Ectodermal cell (in vitro differentiated cells): Measurements from ENCODE around the gene RNGTT.

Experiments used
- H3K27ac ChIP-seq: 2 replicates; pipeline ENCODE4 v1.7.0; 2013; ENCODE audit warnings: mild to moderate bottlenecking, low read depth, low read length; ENCODE audit not compliant: insufficient read depth, poor library complexity, severe bottlenecking
- H3K27me3 ChIP-seq: 2 replicates; pipeline ENCODE4 v1.7.0; 2013; ENCODE audit warnings: mild to moderate bottlenecking, low read length; ENCODE audit not compliant: insufficient read depth, control insufficient read depth, poor library complexity, severe bottlenecking
- H3K36me3 ChIP-seq: one replicate; pipeline ENCODE4 v1.7.0; 2013; ENCODE audit warnings: low read length; ENCODE audit not compliant: control insufficient read depth, insufficient read depth
- H3K4me1 ChIP-seq: one replicate; pipeline ENCODE4 v1.7.0; 2013; ENCODE audit warnings: low read length; ENCODE audit not compliant: control insufficient read depth, insufficient read depth
- H3K4me3 ChIP-seq: 2 replicates; pipeline ENCODE4 v1.7.0; 2013; ENCODE audit warnings: low read depth, low read length, control low read depth; ENCODE audit not compliant: insufficient read depth
- H3K9me3 ChIP-seq: 2 replicates; pipeline ENCODE4 v1.7.0; 2013; ENCODE audit warnings: mild to moderate bottlenecking, low read length, moderate library complexity; ENCODE audit not compliant: control insufficient read depth
- WGBS, 2 experiments: methylation state at CpG; one replicate each; pipeline ENCODE4 v1.1.7; 2013; ENCODE audit warnings: missing lambda C conversion rate in 2 of 2; 5-methylcytosine and 5-hydroxymethylcytosine counted together

The RNGTT gene

DNA sequence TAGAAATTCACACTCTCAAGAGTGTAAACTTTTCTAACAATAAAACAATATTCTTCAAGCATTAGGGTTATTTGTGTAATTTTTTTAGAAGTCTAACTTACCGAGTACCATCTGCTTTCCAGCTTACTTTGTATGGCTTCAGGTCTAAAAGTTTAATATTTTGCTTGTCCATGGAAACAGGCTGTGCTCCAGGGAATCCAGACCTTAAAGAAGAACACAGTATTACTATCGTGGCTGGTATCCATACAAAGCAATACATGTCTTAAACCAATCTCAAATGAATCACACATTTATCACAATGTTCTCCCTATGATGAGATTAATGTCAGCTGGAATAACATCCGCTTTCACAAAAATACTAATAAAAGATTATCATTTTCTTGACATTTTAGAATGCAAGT lies 73.0 kb downstream of the RNGTT start:
- Histone ChIP-seq H3K4me1 (no peaks in the 10 kb centered on the region), H3K27me3 (no peaks in the 10 kb centered on the region), H3K4me3 (no peak overlapping the region), H3K27ac (no peak overlapping the region), H3K36me3 (peaks cover 6% of the 10 kb centered on the region), H3K9me3 (no peaks in the 10 kb centered on the region)
- 96 to 97% methylated on average over 3 of the region's 3 CpGs for WGBS, 2 experiments

DNA sequence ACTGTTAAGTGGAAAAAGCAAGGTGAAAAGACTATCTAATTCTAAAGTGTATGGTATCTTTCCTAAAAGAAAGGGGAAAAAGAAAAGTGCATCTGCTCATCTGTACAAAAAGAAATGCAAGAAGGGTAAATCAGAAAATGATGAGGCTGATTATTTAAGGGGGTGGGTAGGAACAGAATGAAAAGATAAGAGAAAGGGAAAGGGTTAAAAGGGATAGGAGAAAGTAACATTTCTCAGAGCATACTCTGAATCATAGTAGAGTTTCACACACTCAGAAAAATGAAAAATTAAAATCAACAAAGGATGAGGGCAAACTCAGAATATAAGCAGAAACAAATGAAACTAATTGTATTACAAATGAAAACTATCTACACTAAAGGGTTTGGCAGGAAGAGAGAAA lies 79.1 kb downstream of the RNGTT start:
- H3K4me3 ChIP-seq: no peak overlapping the region
- no peaks in the 10 kb centered on the region for H3K9me3 ChIP-seq
- no peaks in the 10 kb centered on the region for H3K27me3 ChIP-seq
- H3K4me1 ChIP-seq: peaks cover 10% of the 10 kb centered on the region
- peaks cover 13% of the 10 kb centered on the region for H3K36me3 ChIP-seq
- no peak overlapping the region for H3K27ac ChIP-seq

DNA sequence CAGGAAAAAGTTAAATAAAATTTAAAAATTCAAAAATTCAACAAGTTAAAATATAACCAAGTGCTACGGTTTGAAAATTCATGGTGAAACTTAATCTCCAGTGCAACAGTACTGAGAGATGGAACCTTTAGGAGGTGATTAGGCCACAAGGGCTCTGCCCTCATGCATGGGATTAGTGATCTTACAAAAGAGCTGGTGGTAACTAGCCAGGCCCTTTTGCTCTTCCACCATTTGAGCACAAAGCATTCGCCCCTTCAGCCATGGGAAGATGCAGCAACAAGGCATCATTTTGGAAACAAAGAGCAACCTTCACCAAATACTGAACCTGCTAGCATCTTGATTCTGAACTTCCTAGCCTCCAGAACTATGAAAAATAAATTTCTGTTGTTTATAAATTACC lies 80.9 kb downstream of the RNGTT start:
- Histone ChIP-seq H3K27me3 (no peaks in the 10 kb centered on the region), H3K4me1 (peaks cover 10% of the 10 kb centered on the region), H3K4me3 (no peak overlapping the region), H3K36me3 (peaks cover 13% of the 10 kb centered on the region), H3K27ac (peak overlapping the region; percentile 39), H3K9me3 (no peaks in the 10 kb centered on the region)
- WGBS, 2 experiments: 85 to 88% methylated on average over 2 of the region's 2 CpGs

DNA sequence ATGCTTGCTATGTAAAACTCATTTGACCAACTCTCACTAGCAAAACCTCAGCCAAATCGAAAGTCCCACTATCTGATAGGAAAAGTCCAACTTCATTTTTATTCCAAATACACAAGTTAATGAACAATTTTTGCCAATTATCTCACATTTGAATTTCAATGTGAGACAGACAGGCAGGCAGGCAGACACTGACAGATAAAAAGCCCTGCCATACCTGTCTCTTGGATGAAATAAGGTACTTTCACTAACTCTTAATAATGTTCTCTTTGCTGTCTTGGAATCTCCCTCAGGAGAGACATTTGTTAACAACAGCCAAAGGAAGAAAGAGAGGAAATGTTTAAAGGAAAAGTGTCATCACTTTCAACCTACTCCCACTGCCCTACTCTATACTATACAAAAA lies 82.0 kb downstream of the RNGTT start:
- H3K4me1 ChIP-seq: peaks cover 10% of the 10 kb centered on the region
- peak overlapping the region; percentile 16 for H3K27ac ChIP-seq
- no peak overlapping the region for H3K4me3 ChIP-seq
- peaks cover 13% of the 10 kb centered on the region for H3K36me3 ChIP-seq
- H3K9me3 ChIP-seq: no peaks in the 10 kb centered on the region
- no peaks in the 10 kb centered on the region for H3K27me3 ChIP-seq
- 85 to 87% methylated on average over 1 of the region's 1 CpG for WGBS, 2 experiments

DNA sequence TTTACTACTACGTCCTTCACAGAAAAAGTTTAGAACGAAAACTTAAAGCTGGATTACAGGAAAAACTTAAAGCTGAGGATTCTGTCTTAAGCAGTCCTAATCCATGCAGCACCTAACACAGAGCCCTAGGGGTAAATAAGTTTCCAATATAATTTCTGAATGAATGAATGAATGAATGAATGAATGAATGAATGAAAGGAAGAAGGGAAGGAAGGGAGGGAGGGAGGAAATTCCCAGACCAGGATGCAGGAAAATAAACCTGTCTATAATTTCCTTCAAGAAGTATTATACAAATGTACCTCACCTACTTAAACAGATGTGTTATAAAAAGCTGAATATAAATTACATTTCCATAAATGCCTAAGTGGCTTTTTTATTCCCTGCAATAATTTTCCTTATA lies 83.4 kb downstream of the RNGTT start:
- 94 to 100% methylated on average over 2 of the region's 2 CpGs for WGBS, 2 experiments
- no peaks in the 10 kb centered on the region for H3K9me3 ChIP-seq
- H3K36me3 ChIP-seq: peaks cover 4% of the 10 kb centered on the region
- H3K27me3 ChIP-seq: no peaks in the 10 kb centered on the region
- no peak overlapping the region for H3K27ac ChIP-seq
- H3K4me3 ChIP-seq: no peak overlapping the region
- peaks cover 10% of the 10 kb centered on the region for H3K4me1 ChIP-seq

DNA sequence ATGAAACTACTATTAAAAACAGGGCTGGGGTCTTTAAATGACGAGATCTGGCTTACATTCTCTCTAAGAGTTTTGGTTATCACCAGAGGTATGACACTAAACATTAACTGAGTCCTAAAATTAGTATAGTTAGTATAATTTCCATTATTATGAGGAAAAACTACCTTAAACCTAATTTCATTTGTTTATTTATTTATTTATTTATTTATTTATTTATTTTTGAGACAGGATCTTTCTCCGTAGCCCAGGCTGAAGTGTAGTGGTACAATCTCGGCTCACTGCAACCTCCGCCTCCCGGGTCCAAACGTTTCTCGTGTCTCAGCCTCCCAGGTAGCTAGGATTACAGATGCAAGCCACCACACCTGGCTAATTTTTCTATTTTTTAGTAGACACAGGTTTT lies 85.5 kb downstream of the RNGTT start:
- H3K27me3 ChIP-seq: no peaks in the 10 kb centered on the region
- 92 to 95% methylated on average over 7 of the region's 7 CpGs for WGBS, 2 experiments
- H3K9me3 ChIP-seq: no peaks in the 10 kb centered on the region
- H3K4me1 ChIP-seq: peaks cover 5% of the 10 kb centered on the region
- no peaks in the 10 kb centered on the region for H3K36me3 ChIP-seq
- no peak overlapping the region for H3K27ac ChIP-seq
- no peak overlapping the region for H3K4me3 ChIP-seq

DNA sequence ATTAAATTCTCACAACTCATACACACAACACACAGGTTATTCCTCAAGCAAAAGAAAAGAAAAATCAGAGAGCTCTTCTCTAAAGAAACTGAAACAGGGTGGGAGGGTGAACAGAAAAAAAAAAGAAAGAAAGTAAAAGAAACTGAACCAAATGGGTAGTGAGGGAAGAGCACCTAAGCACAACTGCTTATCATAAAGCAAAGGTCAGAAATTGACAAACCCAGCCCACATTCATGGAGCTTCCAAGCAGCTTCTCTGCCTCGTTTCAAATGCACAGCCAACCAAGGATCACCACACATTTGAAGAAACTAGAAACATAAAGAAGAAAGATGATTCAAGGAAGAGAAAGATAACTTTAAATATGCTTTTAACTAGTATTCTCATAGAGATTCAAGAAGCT lies 90.5 kb downstream of the RNGTT start:
- no peaks in the 10 kb centered on the region for H3K9me3 ChIP-seq
- no peaks in the 10 kb centered on the region for H3K36me3 ChIP-seq
- 100% methylated on average over 1 of the region's 1 CpG; no CpG with 5 or more reads in 1 of the 2 experiments for WGBS, 2 experiments
- H3K4me1 ChIP-seq: no peaks in the 10 kb centered on the region
- no peaks in the 10 kb centered on the region for H3K27me3 ChIP-seq
- no peak overlapping the region for H3K27ac ChIP-seq
- H3K4me3 ChIP-seq: no peak overlapping the region

DNA sequence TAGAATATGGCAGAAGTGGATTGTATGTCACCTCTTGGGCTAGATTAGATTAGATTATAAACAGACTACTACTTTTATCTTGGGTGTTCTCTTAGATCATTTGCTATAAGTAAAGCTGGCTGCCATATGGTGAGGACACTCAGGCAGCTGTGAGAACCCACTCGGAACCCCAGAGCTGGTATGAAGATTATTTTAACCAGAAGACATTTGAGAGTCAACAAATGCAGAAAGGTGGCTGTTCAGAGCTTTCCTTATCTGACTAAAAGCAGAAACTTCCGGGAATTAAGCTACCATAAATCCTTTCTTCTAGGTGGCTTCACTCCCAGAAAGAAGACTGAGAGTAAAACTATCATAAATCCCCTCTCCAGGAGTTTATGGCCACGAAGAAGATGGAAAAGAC lies 91.9 kb downstream of the RNGTT start:
- H3K27ac ChIP-seq: no peak overlapping the region
- no peaks in the 10 kb centered on the region for H3K36me3 ChIP-seq
- WGBS, 2 experiments: 87 to 92% methylated on average over 3 of the region's 3 CpGs
- H3K27me3 ChIP-seq: no peaks in the 10 kb centered on the region
- no peaks in the 10 kb centered on the region for H3K4me1 ChIP-seq
- no peaks in the 10 kb centered on the region for H3K9me3 ChIP-seq
- no peak overlapping the region for H3K4me3 ChIP-seq

DNA sequence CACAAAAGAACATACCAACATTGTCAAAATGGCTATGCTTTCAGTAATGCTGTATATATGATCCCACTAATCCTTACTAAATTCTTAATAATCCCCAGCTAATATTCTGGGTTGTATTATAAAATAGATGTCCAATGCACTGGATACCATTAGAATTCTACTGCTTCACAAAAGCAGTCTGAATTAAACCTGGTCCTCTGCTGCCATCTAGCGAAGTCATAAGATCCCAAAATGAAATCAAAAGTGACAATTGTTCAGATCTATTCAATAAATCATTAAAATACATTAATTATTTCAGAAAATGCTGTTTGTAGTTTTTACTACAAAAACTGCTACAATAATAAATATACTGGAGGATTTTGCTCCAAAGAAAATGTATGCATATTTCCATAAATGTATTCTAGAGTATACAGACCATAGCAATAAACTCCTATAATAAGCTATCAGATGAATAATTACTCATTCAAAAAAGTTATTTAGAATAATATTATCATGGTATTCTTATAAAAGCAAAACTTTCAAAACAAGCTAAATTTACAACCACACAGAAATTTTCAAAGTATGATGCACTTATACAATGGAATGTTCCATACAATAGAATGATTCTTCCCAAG lies 92.6 kb downstream of the RNGTT start:
- Histone ChIP-seq H3K4me1 (no peaks in the 10 kb centered on the region), H3K36me3 (no peaks in the 10 kb centered on the region), H3K9me3 (no peaks in the 10 kb centered on the region), H3K4me3 (no peak overlapping the region), H3K27me3 (no peaks in the 10 kb centered on the region), H3K27ac (no peak overlapping the region)
- WGBS, 2 experiments: 0 to 9% methylated on average over 1 of the region's 1 CpG

DNA sequence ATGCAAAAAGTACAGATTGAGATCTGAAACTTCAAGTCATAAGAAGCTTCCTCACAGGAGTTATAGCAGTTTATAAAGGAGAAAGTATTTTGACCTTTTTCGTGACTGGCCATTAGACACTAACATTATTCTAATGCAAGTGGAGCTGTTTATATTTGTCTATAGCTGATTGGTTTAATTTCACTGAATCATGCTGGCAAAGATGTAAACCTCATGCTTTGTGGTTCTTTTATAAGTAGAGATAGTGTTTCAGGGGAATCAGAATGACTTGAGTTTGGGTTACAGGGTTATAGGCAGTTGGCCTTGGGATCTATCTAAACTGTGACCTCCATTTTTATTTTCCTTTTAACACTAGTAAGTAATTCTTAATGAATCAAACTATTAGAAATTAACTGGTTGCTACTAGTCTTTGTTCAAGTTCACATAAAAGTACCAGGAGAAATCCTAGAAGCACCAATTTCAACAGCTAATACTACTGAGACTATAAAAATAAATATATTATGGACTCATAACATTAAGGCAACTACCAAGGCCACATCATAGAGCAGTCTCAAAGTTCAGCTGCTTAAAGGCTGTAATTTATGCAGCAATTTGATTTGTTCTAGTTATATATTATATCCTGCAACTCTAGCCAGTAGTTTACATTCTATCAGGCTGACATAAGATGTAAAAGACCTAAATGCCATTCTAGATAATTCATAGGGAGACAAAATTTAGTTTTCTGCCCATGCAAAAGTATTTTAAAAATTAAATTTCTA lies 94.0 kb downstream of the RNGTT start:
- Histone ChIP-seq H3K36me3 (no peaks in the 10 kb centered on the region), H3K9me3 (no peaks in the 10 kb centered on the region), H3K4me3 (no peak overlapping the region), H3K4me1 (no peaks in the 10 kb centered on the region), H3K27ac (no peak overlapping the region), H3K27me3 (no peaks in the 10 kb centered on the region)
- WGBS, 2 experiments: 100% methylated on average over 1 of the region's 1 CpG
